H9 (cell line): Measurements from ENCODE around the gene CPAMD8. TPM values are rescaled to one million over a fixed set of nuclear protein-coding genes. Genes with fewer than 3 reads are reported as not detected.

Experiments used
- DNase-seq: peaks from one replicate; pipeline ENCODE4 v3.0.0-alpha.2; 2017
- H2AFZ ChIP-seq: one replicate; pipeline ENCODE4 v1.6.1; 2013; ENCODE audit warnings: mild to moderate bottlenecking, low read length, control low read depth, moderate library complexity
- H2AK5ac ChIP-seq: 2 replicates; pipeline ENCODE4 v1.6.1; 2013; ENCODE audit warnings: low read length, control low read depth, mixed read lengths; ENCODE audit not compliant: insufficient read length
- H2BK120ac ChIP-seq: one replicate; pipeline ENCODE4 v1.6.1; 2013; ENCODE audit warnings: low read depth, mild to moderate bottlenecking, low read length, control low read depth, inconsistent platforms; ENCODE audit not compliant: poor library complexity, severe bottlenecking
- H2BK12ac ChIP-seq: 2 replicates; pipeline ENCODE4 v1.6.1; 2013; ENCODE audit warnings: low read length, control low read depth, mixed read lengths, low read depth; ENCODE audit not compliant: insufficient read length
- H2BK15ac ChIP-seq: 2 replicates; pipeline ENCODE4 v1.6.1; 2013; ENCODE audit warnings: low read depth, low read length, control low read depth
- H2BK20ac ChIP-seq: one replicate; pipeline ENCODE4 v1.6.1; 2013; ENCODE audit warnings: low read depth, mild to moderate bottlenecking, low read length, control low read depth, inconsistent platforms; ENCODE audit not compliant: poor library complexity, severe bottlenecking
- H2BK5ac ChIP-seq: 2 replicates; pipeline ENCODE4 v1.6.1; 2013; ENCODE audit warnings: low read length, control low read depth, mixed read lengths; ENCODE audit not compliant: insufficient read length
- H3K14ac ChIP-seq: 2 replicates; pipeline ENCODE4 v1.6.1; 2013; ENCODE audit warnings: low read length, control low read depth; ENCODE audit not compliant: insufficient read depth
- H3K18ac ChIP-seq: 2 replicates; pipeline ENCODE4 v1.6.1; 2013; ENCODE audit warnings: low read depth, mild to moderate bottlenecking, mixed read lengths, low read length, control low read depth; ENCODE audit not compliant: insufficient read length
- H3K23ac ChIP-seq: 2 replicates; pipeline ENCODE4 v1.6.1; 2013; ENCODE audit warnings: low read length, control low read depth, mixed read lengths, low read depth; ENCODE audit not compliant: insufficient read length
- H3K23me2 ChIP-seq: 2 replicates; pipeline ENCODE4 v1.6.1; 2013; ENCODE audit warnings: low read depth, mild to moderate bottlenecking, mixed read lengths, low read length, control low read depth; ENCODE audit not compliant: insufficient read length, poor library complexity, severe bottlenecking
- H3K27ac ChIP-seq: 2 replicates; pipeline ENCODE4 v1.5.1; 2013; ENCODE audit warnings: low read length, control low read depth, mixed read lengths, low read depth; ENCODE audit not compliant: insufficient read length
- H3K27me3 ChIP-seq: 2 replicates; pipeline ENCODE4 v1.6.1; 2013; ENCODE audit warnings: low read length, control low read depth, inconsistent platforms; ENCODE audit not compliant: insufficient read depth
- H3K4ac ChIP-seq: 2 replicates; pipeline ENCODE4 v1.6.1; 2013; ENCODE audit warnings: low read depth, mild to moderate bottlenecking, control low read depth, inconsistent platforms, low read length, moderate library complexity
- H3K4me1 ChIP-seq: 2 replicates; pipeline ENCODE4 v1.6.1; 2013; ENCODE audit warnings: low read length, control low read depth, inconsistent platforms; ENCODE audit not compliant: insufficient read depth
- H3K4me2 ChIP-seq: 2 replicates; pipeline ENCODE4 v1.6.1; 2013; ENCODE audit warnings: low read length, control low read depth, mixed read lengths; ENCODE audit not compliant: insufficient read length, insufficient read depth
- H3K56ac ChIP-seq: 2 replicates; pipeline ENCODE4 v1.6.1; 2013; ENCODE audit warnings: low read depth, mild to moderate bottlenecking, mixed read lengths, low read length, control low read depth; ENCODE audit not compliant: insufficient read length
- H3K79me1 ChIP-seq: 2 replicates; pipeline ENCODE4 v1.6.1; 2013; ENCODE audit warnings: low read depth, mild to moderate bottlenecking, moderate library complexity, low read length, control low read depth, inconsistent platforms; ENCODE audit not compliant: insufficient read depth, poor library complexity, severe bottlenecking
- H3K79me2 ChIP-seq: 2 replicates; pipeline ENCODE4 v1.6.1; 2013; ENCODE audit warnings: low read length, control low read depth, inconsistent platforms; ENCODE audit not compliant: insufficient read depth
- H3K9ac ChIP-seq: 2 replicates; pipeline ENCODE4 v1.6.1; 2013; ENCODE audit warnings: low read length, control low read depth, mixed read lengths; ENCODE audit not compliant: insufficient read length; ENCODE audit errors: extremely low read depth
- H3K9me3 ChIP-seq: one replicate; pipeline ENCODE4 v1.6.1; 2013; ENCODE audit warnings: low read depth, low read length, inconsistent platforms; ENCODE audit not compliant: control insufficient read depth
- H3T11ph ChIP-seq: one replicate; pipeline ENCODE4 v1.6.1; 2013; ENCODE audit warnings: mild to moderate bottlenecking, low read length, control low read depth, inconsistent platforms
- H4K20me1 ChIP-seq: one replicate; pipeline ENCODE4 v1.6.1; 2013; ENCODE audit not compliant: control insufficient read depth, insufficient read length, insufficient read depth
- H4K5ac ChIP-seq: 2 replicates; pipeline ENCODE4 v1.6.1; 2013; ENCODE audit warnings: low read depth, mild to moderate bottlenecking, mixed read lengths, low read length, control low read depth; ENCODE audit not compliant: insufficient read length
- H4K8ac ChIP-seq: replicated peaks from 2 replicates; pipeline ENCODE4 v1.6.1; 2013; ENCODE audit warnings: low read length, control low read depth, mixed read lengths, low read depth; ENCODE audit not compliant: insufficient read length
- H4K91ac ChIP-seq: 2 replicates; pipeline ENCODE4 v1.6.1; 2013; ENCODE audit warnings: low read depth, mild to moderate bottlenecking, moderate library complexity, mixed read lengths, low read length, control low read depth; ENCODE audit not compliant: insufficient read length
- H3K27ac Mint-ChIP-seq, 3 experiments: 2 replicates in 2 of 3; 3 replicates in 1 of 3; pipeline ENCODE4 v1.8.0; 2020 to 2021; ENCODE audit warnings: mixed read lengths in 3 of 3, mild to moderate bottlenecking in 1 of 3, moderate library complexity in 1 of 3
- H3K27me3 Mint-ChIP-seq: 2 replicates; pipeline ENCODE4 v1.8.0; 2021; ENCODE audit warnings: low read depth, mild to moderate bottlenecking, moderate library complexity, mixed read lengths
- H3K36me3 Mint-ChIP-seq, 3 experiments: 2 replicates in 2 of 3; 3 replicates in 1 of 3; pipeline ENCODE4 v1.8.0; 2020 to 2021; ENCODE audit warnings: low read depth in 3 of 3, mixed read lengths in 3 of 3; ENCODE audit not compliant: insufficient read depth in 1 of 3
- H3K4me1 Mint-ChIP-seq, 2 experiments: 2 replicates each; pipeline ENCODE4 v1.8.0; 2020; ENCODE audit warnings: mixed read lengths in 2 of 2
- H3K4me3 Mint-ChIP-seq, 2 experiments: 2 replicates in 1 of 2; 3 replicates in 1 of 2; pipeline ENCODE4 v1.8.0; 2020 to 2021; ENCODE audit warnings: mild to moderate bottlenecking in 2 of 2, mixed read lengths in 2 of 2, moderate library complexity in 1 of 2
- H3K9me3 Mint-ChIP-seq, 2 experiments: 2 replicates in 1 of 2; 3 replicates in 1 of 2; pipeline ENCODE4 v1.8.0; 2020; ENCODE audit warnings: mild to moderate bottlenecking in 2 of 2, mixed read lengths in 2 of 2, moderate library complexity in 1 of 2
- WGBS: extraction: QIAGEN DNeasy Blood & Tissue Kit; methylation state at CpG from one replicate; pipeline ENCODE4 v1.1.7; 2013; ENCODE audit warnings: missing lambda C conversion rate, low lambda C conversion rate, mixed read lengths; ENCODE audit not compliant: insufficient read length; ENCODE audit errors: extremely low coverage; 5-methylcytosine and 5-hydroxymethylcytosine counted together
- total RNA-seq: library from RNA; stranded (reverse); gene quantifications from 2 replicates; pipeline ENCODE4 v1.2.1, GENCODE V29; 2021
- TF ChIP-seq, protein P1 (sequence below): fragments of 200-600 bp; sonication (generic); conservative IDR thresholded peaks from 3 replicates; pipeline ENCODE4 v1.8.0; 2021; ENCODE audit warnings: antibody characterized with exemption, mild to moderate bottlenecking

Gene CPAMD8
- total RNA-seq, 1 experiment from 2014 or later, result 12.0 TPM

DNA sequence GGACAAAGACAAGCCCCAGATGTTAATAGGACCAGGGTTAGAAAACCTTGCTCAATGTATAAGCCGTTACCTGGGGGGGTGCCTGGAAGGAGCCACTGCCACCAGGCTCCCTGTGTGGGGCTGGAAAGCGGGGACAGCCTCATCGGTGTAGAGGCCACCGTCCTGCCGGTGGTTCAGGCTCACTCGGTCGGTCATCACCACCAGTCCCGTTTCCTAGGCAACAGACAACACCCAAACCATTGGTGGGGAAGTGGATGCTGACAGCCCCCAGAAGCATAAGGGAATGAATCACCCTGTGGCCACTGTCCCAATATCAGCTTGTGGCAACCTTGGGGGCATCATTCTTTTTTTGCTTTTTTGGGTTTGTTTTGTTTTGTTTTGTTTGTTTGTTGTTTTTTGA lies 55.8 kb downstream of the CPAMD8 start:
- TF ChIP-seq, protein P1, sequence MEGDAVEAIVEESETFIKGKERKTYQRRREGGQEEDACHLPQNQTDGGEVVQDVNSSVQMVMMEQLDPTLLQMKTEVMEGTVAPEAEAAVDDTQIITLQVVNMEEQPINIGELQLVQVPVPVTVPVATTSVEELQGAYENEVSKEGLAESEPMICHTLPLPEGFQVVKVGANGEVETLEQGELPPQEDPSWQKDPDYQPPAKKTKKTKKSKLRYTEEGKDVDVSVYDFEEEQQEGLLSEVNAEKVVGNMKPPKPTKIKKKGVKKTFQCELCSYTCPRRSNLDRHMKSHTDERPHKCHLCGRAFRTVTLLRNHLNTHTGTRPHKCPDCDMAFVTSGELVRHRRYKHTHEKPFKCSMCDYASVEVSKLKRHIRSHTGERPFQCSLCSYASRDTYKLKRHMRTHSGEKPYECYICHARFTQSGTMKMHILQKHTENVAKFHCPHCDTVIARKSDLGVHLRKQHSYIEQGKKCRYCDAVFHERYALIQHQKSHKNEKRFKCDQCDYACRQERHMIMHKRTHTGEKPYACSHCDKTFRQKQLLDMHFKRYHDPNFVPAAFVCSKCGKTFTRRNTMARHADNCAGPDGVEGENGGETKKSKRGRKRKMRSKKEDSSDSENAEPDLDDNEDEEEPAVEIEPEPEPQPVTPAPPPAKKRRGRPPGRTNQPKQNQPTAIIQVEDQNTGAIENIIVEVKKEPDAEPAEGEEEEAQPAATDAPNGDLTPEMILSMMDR, result no peak
- Histone ChIP-seq H3K23me2 (no peaks in the 10 kb centered on the region), H3K23ac (no peak overlapping the region), H4K91ac (no peak overlapping the region), H3K56ac (no peak overlapping the region), H3K27ac (no peak overlapping the region), H2AK5ac (no peak overlapping the region), H3K79me2 (no peaks in the 10 kb centered on the region), H2BK5ac (no peak overlapping the region), H4K5ac (no peak overlapping the region), H2BK12ac (no peak overlapping the region), H2AFZ (no peak overlapping the region), H3K4ac (no peak overlapping the region), H4K20me1 (no peaks in the 10 kb centered on the region), H3K9me3 (no peaks in the 10 kb centered on the region), H3K14ac (no peak overlapping the region), H2BK15ac (no peak overlapping the region), H3K9ac (no peak overlapping the region), H2BK20ac (no peak overlapping the region), H2BK120ac (no peak overlapping the region), H3K79me1 (no peaks in the 10 kb centered on the region), H3K18ac (no peak overlapping the region), H3K27me3 (no peaks in the 10 kb centered on the region; the same call in 1 of the 2 replicates), H4K8ac (no peak overlapping the region), H3K4me1 (no peaks in the 10 kb centered on the region), H3K4me2 (no peak overlapping the region), H3T11ph (no peak overlapping the region)
- H3K27ac Mint-ChIP-seq, result no peak overlapping the region
- H3K36me3 Mint-ChIP-seq, result peaks cover 12 to 20% (median 15%) of the 10 kb centered on the region in 3 experiments
- no peaks in the 10 kb centered on the region for H3K27me3 Mint-ChIP-seq
- H3K9me3 Mint-ChIP-seq, result peaks cover 17 to 19% of the 10 kb centered on the region in 2 experiments; a peak in 4 of 5 replicates
- H3K4me1 Mint-ChIP-seq, result no peaks in the 10 kb centered on the region
- DNase-seq, result no peak
- no peak overlapping the region for H3K4me3 Mint-ChIP-seq
- no CpG with 5 or more reads among the region's 8 CpGs for WGBS
